ENCODE results near the gene RASGEF1C. TPM values are rescaled to one million over a fixed set of nuclear protein-coding genes. Genes with fewer than 3 reads are reported as not detected.

RASGEF1C gene
- total RNA-seq, 2 experiments from 2014 or later: not detected

DNA sequence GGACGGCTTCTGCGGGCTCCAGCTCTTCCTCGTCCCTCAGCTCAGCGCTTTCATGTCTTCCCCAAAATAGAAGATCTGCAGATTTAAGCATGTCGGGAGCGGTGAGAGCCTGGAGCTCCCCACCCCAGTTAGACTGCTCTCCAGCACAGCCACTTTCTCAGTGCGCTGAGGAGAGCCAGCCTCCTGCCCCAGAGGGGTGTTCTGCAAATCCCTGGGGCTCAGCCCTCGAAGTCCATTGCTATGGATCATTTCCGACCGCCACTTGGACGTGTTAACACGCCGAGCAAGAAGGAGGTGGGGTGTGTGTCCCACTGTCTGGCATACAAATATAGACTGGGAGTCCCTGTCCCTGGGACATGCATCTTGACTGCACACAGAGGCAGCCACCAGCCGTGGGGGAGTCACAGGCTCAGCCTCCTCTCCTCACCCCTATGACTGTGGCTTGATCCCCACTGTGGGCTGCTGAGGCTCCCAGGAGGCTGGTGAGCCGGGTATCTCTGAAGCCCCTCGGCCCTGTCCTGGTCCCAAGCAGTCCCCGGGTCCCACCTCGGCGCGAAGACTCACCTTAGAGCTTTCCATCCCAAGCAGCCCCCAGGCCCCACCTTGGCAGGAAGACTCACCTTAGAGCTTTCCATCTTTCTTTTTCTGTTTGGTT is 107.4 kb downstream of the RASGEF1C start:
- no peak overlapping the region for H3K27ac Mint-ChIP-seq

DNA sequence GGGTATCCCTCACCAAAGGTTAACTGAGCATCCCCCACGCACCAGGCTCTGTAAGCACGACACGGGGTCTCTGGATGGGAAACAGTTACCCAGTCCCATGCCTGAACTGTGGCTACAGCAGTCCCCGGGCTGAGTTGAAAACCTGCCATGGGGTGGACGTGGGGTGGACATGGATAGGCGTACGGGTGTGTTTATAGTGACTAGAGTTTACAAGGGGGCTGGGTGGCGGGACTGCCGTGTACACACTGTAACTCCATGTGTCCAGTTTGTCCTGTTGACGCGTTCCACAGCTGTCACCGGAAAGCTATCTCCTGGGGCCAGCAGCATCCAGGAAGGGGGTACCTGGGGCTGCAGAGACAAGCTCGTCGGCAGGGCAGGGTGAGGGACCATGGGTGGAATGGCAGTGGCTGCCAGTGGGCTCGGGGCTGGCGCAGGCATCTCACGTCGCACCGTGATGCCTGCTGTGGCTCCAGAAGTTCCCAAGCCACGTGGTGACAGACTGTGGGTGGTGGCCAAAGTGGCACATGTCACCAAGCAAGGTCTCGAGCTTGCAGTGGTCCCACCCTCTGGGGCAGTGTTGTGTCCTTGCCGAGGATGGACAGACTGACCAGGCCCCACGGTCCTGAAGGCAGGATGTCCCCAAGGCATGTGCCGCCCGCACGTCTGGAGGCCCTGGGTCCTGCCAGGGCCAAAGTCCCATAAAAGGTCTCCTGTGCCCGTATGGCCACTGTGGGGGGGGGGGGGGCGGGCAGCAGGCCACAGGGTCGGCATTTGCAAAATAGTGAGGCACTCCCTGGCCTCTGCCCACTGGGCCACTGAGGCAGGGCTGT is 108.2 kb downstream of the RASGEF1C start:
- Histone ChIP-seq H3K36me3 (ENCODE audit: insufficient read depth, low read length) (no peaks in the 10 kb centered on the region), H3K9me3 (ENCODE audit: control insufficient read depth in 1 of 2, insufficient read depth in 1 of 2, low read length in 2 of 2) (peaks cover 0 to 13% of the 10 kb centered on the region in 2 experiments), H3K27ac (ENCODE audit: low read depth in 1 of 2, low read length in 2 of 2) (no peak overlapping the region), H3K27me3 (ENCODE audit: control insufficient read depth in 1 of 2, insufficient read depth in 2 of 2, low read length in 2 of 2) (peaks cover 0 to 4% of the 10 kb centered on the region in 2 experiments), H3K4me3 (ENCODE audit: low read length) (no peak overlapping the region), H3K4me1 (ENCODE audit: insufficient read depth, low read length) (no peaks in the 10 kb centered on the region)
- ChIA-PET POLR2A (no interaction called here), CTCF (no interaction called here)
- H3K9me3 Mint-ChIP-seq: no peaks in the 10 kb centered on the region
- H3K4me3 Mint-ChIP-seq: no peak overlapping the region
- TF ChIP-seq, protein P1, sequence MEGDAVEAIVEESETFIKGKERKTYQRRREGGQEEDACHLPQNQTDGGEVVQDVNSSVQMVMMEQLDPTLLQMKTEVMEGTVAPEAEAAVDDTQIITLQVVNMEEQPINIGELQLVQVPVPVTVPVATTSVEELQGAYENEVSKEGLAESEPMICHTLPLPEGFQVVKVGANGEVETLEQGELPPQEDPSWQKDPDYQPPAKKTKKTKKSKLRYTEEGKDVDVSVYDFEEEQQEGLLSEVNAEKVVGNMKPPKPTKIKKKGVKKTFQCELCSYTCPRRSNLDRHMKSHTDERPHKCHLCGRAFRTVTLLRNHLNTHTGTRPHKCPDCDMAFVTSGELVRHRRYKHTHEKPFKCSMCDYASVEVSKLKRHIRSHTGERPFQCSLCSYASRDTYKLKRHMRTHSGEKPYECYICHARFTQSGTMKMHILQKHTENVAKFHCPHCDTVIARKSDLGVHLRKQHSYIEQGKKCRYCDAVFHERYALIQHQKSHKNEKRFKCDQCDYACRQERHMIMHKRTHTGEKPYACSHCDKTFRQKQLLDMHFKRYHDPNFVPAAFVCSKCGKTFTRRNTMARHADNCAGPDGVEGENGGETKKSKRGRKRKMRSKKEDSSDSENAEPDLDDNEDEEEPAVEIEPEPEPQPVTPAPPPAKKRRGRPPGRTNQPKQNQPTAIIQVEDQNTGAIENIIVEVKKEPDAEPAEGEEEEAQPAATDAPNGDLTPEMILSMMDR (IDR thresholded peaks at IDR 0.05): no peak
- H3K27ac Mint-ChIP-seq: no peak overlapping the region
- intact Hi-C loops (cut with DNase I, micrococcal nuclease): no loop called here
- no peaks in the 10 kb centered on the region for H3K4me1 Mint-ChIP-seq (ENCODE audit: low read depth)
- ATAC-seq (ENCODE audit: poor library complexity) (no peak), DNase-seq (peak in 1 of 14 experiments; percentile 10)
- H3K36me3 Mint-ChIP-seq (ENCODE audit: low read depth): no peaks in the 10 kb centered on the region
- H3K27me3 Mint-ChIP-seq: no peaks in the 10 kb centered on the region

More for the DNA sequence above, 107.4 kb downstream of the RASGEF1C start:
- POLR2A ChIA-PET: no interaction called here
- H3K27ac ChIP-seq (ENCODE audit: low read depth in 1 of 2, low read length in 2 of 2): no peak overlapping the region
- DNase-seq (peak in 1 of 14 experiments; percentile 16), ATAC-seq (ENCODE audit: poor library complexity) (no peak)
- peaks cover 0 to 4% of the 10 kb centered on the region in 2 experiments for H3K27me3 ChIP-seq (ENCODE audit: control insufficient read depth in 1 of 2, insufficient read depth in 2 of 2, low read length in 2 of 2)
- H3K27me3 Mint-ChIP-seq: no peaks in the 10 kb centered on the region
- CTCF ChIA-PET: no interaction called here
- no peak overlapping the region for H3K4me3 Mint-ChIP-seq
- no peak overlapping the region for H3K4me3 ChIP-seq (ENCODE audit: low read length)
- H3K4me1 Mint-ChIP-seq (ENCODE audit: low read depth): no peaks in the 10 kb centered on the region
- intact Hi-C loops (cut with DNase I, micrococcal nuclease): no loop called here
- H3K9me3 Mint-ChIP-seq: peaks cover 2% of the 10 kb centered on the region
- no peaks in the 10 kb centered on the region for H3K36me3 ChIP-seq (ENCODE audit: insufficient read depth, low read length)
- TF ChIP-seq, protein P1 (IDR thresholded peaks at IDR 0.05): no peak
- H3K9me3 ChIP-seq (ENCODE audit: control insufficient read depth in 1 of 2, insufficient read depth in 1 of 2, low read length in 2 of 2): peaks cover 0 to 11% of the 10 kb centered on the region in 2 experiments
- H3K4me1 ChIP-seq (ENCODE audit: insufficient read depth, low read length): no peaks in the 10 kb centered on the region
- no peaks in the 10 kb centered on the region for H3K36me3 Mint-ChIP-seq (ENCODE audit: low read depth)

DNA sequence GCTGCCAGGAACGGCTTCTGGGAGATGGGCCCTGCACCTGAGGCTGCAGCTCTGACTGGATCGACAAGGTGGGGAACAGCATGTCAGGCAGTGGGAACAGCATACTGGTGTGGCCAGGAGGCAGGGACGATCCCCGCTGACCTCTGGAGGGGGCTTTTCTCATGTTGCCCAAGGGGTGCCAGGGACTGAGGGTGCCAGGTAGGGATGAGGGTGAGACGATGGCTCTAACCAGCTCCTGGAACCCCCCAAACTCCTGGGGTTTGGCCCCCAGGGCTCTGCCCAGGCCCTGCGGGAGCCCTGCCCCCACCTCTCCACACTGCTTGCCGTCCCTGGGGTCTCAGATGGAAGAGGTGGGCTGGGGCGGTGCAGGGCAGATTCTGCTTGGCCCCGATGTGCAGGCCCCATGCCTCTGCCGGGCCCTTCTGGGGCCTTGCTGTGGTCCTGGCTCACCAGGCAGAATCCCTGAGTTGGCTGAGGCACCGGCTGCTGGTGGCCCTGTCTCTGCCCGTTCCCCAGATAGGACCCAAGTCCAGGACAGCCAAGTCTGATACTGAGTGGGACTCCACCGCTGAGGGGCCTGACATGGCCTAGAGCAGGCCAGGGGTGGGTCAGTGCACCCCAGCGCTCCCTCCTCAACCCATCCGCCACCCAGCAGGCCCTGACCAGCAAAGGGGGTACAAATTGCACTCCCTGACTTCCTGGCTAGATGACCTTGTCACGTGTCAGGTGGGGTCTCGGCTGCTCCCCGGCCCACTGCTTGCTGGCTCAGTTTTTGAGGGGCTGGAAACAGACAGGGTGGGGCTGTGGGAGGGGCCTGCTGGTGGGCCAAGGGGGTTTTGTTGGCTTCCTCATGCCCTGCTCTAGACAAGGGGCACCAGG is 109.0 kb downstream of the RASGEF1C start:
- Histone ChIP-seq H3K4me1 (ENCODE audit: insufficient read depth, low read length) (no peaks in the 10 kb centered on the region), H3K9me3 (ENCODE audit: control insufficient read depth in 1 of 2, insufficient read depth in 1 of 2, low read length in 2 of 2) (peaks cover 0 to 4% of the 10 kb centered on the region in 2 experiments), H3K27me3 (ENCODE audit: control insufficient read depth in 1 of 2, insufficient read depth in 2 of 2, low read length in 2 of 2) (peaks cover 0 to 4% of the 10 kb centered on the region in 2 experiments), H3K4me3 (ENCODE audit: low read length) (no peak overlapping the region), H3K36me3 (ENCODE audit: insufficient read depth, low read length) (no peaks in the 10 kb centered on the region), H3K27ac (ENCODE audit: low read depth in 1 of 2, low read length in 2 of 2) (no peak overlapping the region)
- TF ChIP-seq, protein P1 (IDR thresholded peaks at IDR 0.05): no peak
- intact Hi-C loops (cut with DNase I, micrococcal nuclease): no loop called here
- H3K4me3 Mint-ChIP-seq: no peak overlapping the region
- ATAC-seq (ENCODE audit: poor library complexity): no peak
- CTCF ChIA-PET: no interaction called here
- no peaks in the 10 kb centered on the region for H3K4me1 Mint-ChIP-seq (ENCODE audit: low read depth)
- H3K9me3 Mint-ChIP-seq: no peaks in the 10 kb centered on the region
- DNase-seq: peak in 2 of 14 experiments; percentile 10 to 22
- H3K27me3 Mint-ChIP-seq: no peaks in the 10 kb centered on the region
- no peaks in the 10 kb centered on the region for H3K36me3 Mint-ChIP-seq (ENCODE audit: low read depth)
- POLR2A ChIA-PET: no interaction called here
- no peak overlapping the region for H3K27ac Mint-ChIP-seq
